GM12891 (cell line): ENCODE measurements around the gene WNT7B.

Experiments used
- PAX5 ChIP-seq: IDR thresholded peaks from 2 replicates; pipeline ENCODE4 v1.6.1; 2011; ENCODE audit warnings: low read length, moderate library complexity, mild to moderate bottlenecking; ENCODE audit not compliant: insufficient read depth, severe bottlenecking
- POLR2A ChIP-seq: IDR thresholded peaks from 2 replicates; pipeline ENCODE4 v1.6.1; 2011; ENCODE audit warnings: low read depth, low read length, control low read depth
- POLR2AphosphoS5 ChIP-seq: IDR thresholded peaks from 2 replicates; pipeline ENCODE4 v1.6.1; 2011; ENCODE audit warnings: low read depth, low read length, control low read depth
- POU2F2 ChIP-seq: IDR thresholded peaks from 2 replicates; pipeline ENCODE4 v1.6.1; 2011; ENCODE audit warnings: low read depth, mild to moderate bottlenecking, control low read depth, low read length, moderate library complexity
- SPI1 ChIP-seq: IDR thresholded peaks from 2 replicates; pipeline ENCODE4 v1.6.1; 2011; ENCODE audit warnings: low read depth, low read length, control low read depth
- TAF1 ChIP-seq: IDR thresholded peaks from 2 replicates; pipeline ENCODE4 v1.6.1; 2011; ENCODE audit warnings: low read depth, low read length, control low read depth

DNA sequence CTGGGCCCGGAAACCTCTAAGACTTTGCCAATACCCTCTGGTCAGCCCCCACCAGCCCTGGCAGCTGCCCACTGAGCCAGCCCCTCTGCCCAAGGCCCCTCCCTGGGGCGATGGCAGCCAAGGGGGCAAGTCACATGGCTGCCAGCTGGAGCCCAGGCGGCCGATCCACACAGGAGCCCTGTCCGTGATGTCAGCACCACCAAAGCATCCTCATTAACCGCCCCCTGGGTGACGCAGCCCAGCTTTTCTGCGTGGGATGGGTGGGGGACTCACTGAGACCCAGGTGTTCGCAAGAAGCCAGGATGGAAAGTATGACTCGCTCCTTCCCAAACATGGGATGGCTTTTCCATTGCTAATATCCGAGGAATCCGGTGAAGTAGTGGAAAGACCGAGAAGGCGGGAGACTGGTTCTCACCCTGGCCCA lies 46.6 kb upstream of the WNT7B start:
- TF ChIP-seq POLR2A (no peak), POLR2AphosphoS5 (no peak), TAF1 (no peak), SPI1 (no peak), PAX5 (no peak), POU2F2 (no peak)
